ENCODE data around the gene DDA1. TPM values are rescaled to one million over a fixed set of nuclear protein-coding genes. Genes with fewer than 3 reads are reported as not detected.
"Not testable (repeated sequence)": the region's sequence is repeated elsewhere in the genome, so short reads cannot be mapped to it uniquely, and the experiment has no call there.

Gene DDA1
- total and polyA plus RNA-seq, 4 donors = 21.4 to 71.0 (median 28.7) TPM

- Histone ChIP-seq H3K9me3 (ENCODE audit: control insufficient read depth, low read length) (no peaks in the 10 kb centered on the region), H3K4me1 (ENCODE audit: control insufficient read depth in 1 of 2, insufficient read depth in 2 of 2, low read length in 2 of 2) (no peaks in the 10 kb centered on the region), H3K4me3 (ENCODE audit: low read length in 2 of 2) (no peak overlapping the region), H3K27me3 (ENCODE audit: control insufficient read depth in 1 of 2, insufficient read depth in 2 of 2, low read length in 1 of 2) (no peaks in the 10 kb centered on the region), H3K36me3 (ENCODE audit: control insufficient read depth in 1 of 2, insufficient read depth in 2 of 2, low read length in 1 of 2) (no peaks in the 10 kb centered on the region), H3K27ac (ENCODE audit: low read depth in 1 of 2, low read length in 2 of 2) (no peak overlapping the region)
- no peak for DNase-seq
- WGBS, 2 donors = 80 to 81% methylated on average over 11 of the region's 11 CpGs
- intact Hi-C loops (cut with DNase I) = no loop called here
- ATAC-seq (ENCODE audit: low FRiP score) = no peak
Measured at GRCh38 chr19:17357724-17358123, 48.4 kb downstream of the DDA1 start.

DNA sequence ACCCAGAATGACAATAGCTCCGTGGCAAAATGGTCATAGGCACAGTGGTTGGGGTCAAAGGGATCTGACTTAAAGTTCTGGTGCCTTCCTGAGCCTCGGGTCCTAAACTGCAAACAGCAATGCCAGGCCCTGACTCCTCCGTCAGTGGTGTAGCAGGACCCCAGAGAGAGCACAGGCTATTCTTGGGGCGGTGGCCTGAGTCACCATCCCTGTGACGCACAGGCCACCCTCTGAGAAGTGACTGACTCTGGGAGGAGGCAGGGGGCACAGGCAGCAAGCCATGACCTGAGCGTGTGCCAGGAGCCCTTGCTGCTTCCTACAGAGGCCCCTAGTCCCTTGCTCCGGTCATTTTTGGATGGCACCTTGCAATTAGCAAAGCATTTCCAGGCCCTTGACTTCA lies 49.0 kb downstream of the DDA1 start:
- DNase-seq = peak; percentile 79 to 88
- peak; percentile 67 for ATAC-seq (ENCODE audit: low FRiP score)
- WGBS, 2 donors = 54 to 63% methylated on average over 7 of the region's 7 CpGs
- Histone ChIP-seq H3K4me1 (ENCODE audit: control insufficient read depth in 1 of 2, insufficient read depth in 2 of 2, low read length in 2 of 2) (no peaks in the 10 kb centered on the region), H3K9me3 (ENCODE audit: control insufficient read depth, low read length) (no peaks in the 10 kb centered on the region), H3K36me3 (ENCODE audit: control insufficient read depth in 1 of 2, insufficient read depth in 2 of 2, low read length in 1 of 2) (no peaks in the 10 kb centered on the region), H3K27me3 (ENCODE audit: control insufficient read depth in 1 of 2, insufficient read depth in 2 of 2, low read length in 1 of 2) (no peaks in the 10 kb centered on the region), H3K27ac (ENCODE audit: low read depth in 1 of 2, low read length in 2 of 2) (no peak overlapping the region), H3K4me3 (ENCODE audit: low read length in 2 of 2) (no peak overlapping the region)
- intact Hi-C loops (cut with DNase I) = no loop called here

GRCh38 chr19:17359905-17360800 lies 50.8 kb downstream of the DDA1 start:
- Histone ChIP-seq H3K9me3 (ENCODE audit: control insufficient read depth, low read length) (no peaks in the 10 kb centered on the region), H3K4me1 (ENCODE audit: control insufficient read depth in 1 of 2, insufficient read depth in 2 of 2, low read length in 2 of 2) (no peaks in the 10 kb centered on the region), H3K27ac (ENCODE audit: low read depth in 1 of 2, low read length in 2 of 2) (no peak overlapping the region), H3K36me3 (ENCODE audit: control insufficient read depth in 1 of 2, insufficient read depth in 2 of 2, low read length in 1 of 2) (no peaks in the 10 kb centered on the region), H3K27me3 (ENCODE audit: control insufficient read depth in 1 of 2, insufficient read depth in 2 of 2, low read length in 1 of 2) (no peaks in the 10 kb centered on the region), H3K4me3 (ENCODE audit: low read length in 2 of 2) (no peak overlapping the region)
- intact Hi-C loops (cut with DNase I) = no loop called here
- 81 to 83% methylated on average over 6 of the region's 6 CpGs for WGBS, 2 donors
- ATAC-seq (ENCODE audit: low FRiP score) (no peak), DNase-seq (no peak)

DNA sequence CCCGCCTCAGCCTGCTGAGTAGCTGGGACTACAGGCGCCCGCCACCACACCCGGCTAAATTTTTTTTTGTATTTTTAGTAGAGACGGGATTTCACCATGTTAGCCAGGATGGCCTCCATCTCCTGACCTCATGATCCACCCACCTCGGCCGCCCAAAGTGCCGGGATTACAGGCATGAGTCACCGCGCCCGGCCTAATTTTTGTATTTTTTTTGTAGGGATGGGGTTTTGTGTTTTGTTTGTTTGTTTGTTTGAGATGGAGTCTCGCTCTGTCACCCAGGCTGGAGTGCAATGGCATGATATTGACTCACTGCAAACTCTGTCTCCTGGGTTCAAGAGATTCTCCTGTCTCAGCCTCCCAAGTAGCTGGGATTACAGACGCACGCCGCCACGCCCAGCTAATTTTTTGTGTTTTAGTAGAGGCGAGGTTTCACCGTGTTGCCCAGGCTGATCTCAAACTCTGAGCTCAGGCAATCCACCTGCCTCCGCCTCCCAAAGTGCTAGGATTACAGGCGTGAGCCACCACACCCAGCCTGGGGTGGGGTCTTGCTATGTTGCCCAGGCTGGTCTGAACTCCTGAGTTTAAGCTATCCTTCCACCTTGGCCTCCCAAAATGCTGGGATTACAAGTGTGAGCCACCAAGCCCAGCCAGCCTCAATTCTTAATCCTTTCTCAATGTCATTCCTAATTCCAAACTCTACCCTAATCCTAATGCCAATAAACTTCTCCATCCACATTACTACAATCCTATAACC lies 54.7 kb downstream of the DDA1 start:
- H3K27ac ChIP-seq (ENCODE audit: low read depth in 1 of 2, low read length in 2 of 2); H3K36me3 ChIP-seq (ENCODE audit: control insufficient read depth in 1 of 2, insufficient read depth in 2 of 2, low read length in 1 of 2); ATAC-seq (ENCODE audit: low FRiP score); DNase-seq; intact Hi-C loops (cut with DNase I); H3K9me3 ChIP-seq (ENCODE audit: control insufficient read depth, low read length); H3K27me3 ChIP-seq (ENCODE audit: control insufficient read depth in 1 of 2, insufficient read depth in 2 of 2, low read length in 1 of 2); H3K4me1 ChIP-seq (ENCODE audit: control insufficient read depth in 1 of 2, insufficient read depth in 2 of 2, low read length in 2 of 2); H3K4me3 ChIP-seq (ENCODE audit: low read length in 2 of 2): not testable (repeated sequence)
- 86 to 90% methylated on average over 20 of the region's 20 CpGs for WGBS, 2 donors

DNA sequence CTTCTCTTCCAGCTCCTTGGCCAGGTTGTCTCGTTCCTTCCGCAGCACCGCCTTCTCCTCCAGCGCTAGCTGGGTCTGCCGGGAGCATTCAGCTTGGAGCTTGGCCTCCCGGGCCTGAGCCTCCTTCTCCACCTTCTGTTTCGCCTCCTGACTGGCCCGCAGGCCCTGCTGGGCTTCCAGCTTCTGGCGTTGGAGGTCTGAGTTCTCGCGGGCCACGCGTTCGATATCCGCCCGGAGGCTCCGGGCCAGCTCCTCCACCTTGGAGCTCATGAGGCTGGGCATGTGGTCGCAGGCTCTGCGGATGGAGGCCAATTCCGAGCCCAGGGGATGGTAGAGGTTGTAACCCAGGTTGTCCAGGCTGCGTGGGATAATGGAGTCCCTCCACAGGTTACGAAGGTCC lies 56.0 kb downstream of the DDA1 start:
- Histone ChIP-seq H3K4me1 (ENCODE audit: control insufficient read depth in 1 of 2, insufficient read depth in 2 of 2, low read length in 2 of 2) (no peaks in the 10 kb centered on the region), H3K27me3 (ENCODE audit: control insufficient read depth in 1 of 2, insufficient read depth in 2 of 2, low read length in 1 of 2) (no peaks in the 10 kb centered on the region), H3K27ac (ENCODE audit: low read depth in 1 of 2, low read length in 2 of 2) (no peak overlapping the region), H3K4me3 (ENCODE audit: low read length in 2 of 2) (no peak overlapping the region), H3K36me3 (ENCODE audit: control insufficient read depth in 1 of 2, insufficient read depth in 2 of 2, low read length in 1 of 2) (no peaks in the 10 kb centered on the region), H3K9me3 (ENCODE audit: control insufficient read depth, low read length) (no peaks in the 10 kb centered on the region)
- DNase-seq = no peak
- 95 to 97% methylated on average over 22 of the region's 22 CpGs for WGBS, 2 donors
- intact Hi-C loops (cut with DNase I) = no loop called here
- ATAC-seq (ENCODE audit: low FRiP score) = no peak

DNA sequence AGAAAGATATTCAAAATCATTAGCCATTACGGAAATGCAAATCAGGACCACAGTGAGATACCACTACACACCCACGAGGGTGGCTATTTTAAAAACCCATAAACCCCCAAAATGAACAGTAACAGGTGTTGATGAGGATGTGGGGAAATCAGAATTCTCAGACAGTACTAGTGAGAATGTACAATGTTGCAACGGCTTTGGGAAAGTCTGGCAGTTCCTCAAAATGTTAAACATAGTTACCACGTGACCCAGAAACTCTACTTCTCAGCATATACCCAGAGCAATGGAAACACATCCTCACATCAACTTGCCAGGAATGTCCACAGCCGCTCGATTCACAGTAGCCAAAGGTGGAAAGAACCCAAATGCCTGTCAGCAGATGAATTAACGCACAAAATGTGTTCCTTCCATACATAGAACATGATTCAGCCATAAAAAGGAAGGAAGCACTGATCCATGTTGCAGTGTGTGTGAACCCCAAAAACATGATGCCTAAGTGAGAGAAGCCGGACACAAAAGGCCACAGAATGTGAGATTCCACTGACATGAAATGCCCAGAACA lies 60.7 kb downstream of the DDA1 start:
- H3K36me3 ChIP-seq (ENCODE audit: control insufficient read depth in 1 of 2, insufficient read depth in 2 of 2, low read length in 1 of 2) = no peaks in the 10 kb centered on the region
- WGBS, 2 donors = 15 to 16% methylated on average over 8 of the region's 8 CpGs
- no peak for ATAC-seq (ENCODE audit: low FRiP score)
- DNase-seq = no peak
- H3K27ac ChIP-seq (ENCODE audit: low read depth in 1 of 2, low read length in 2 of 2) = no peak overlapping the region
- no peaks in the 10 kb centered on the region for H3K4me1 ChIP-seq (ENCODE audit: control insufficient read depth in 1 of 2, insufficient read depth in 2 of 2, low read length in 2 of 2)
- no peaks in the 10 kb centered on the region for H3K27me3 ChIP-seq (ENCODE audit: control insufficient read depth in 1 of 2, insufficient read depth in 2 of 2, low read length in 1 of 2)
- no peaks in the 10 kb centered on the region for H3K9me3 ChIP-seq (ENCODE audit: control insufficient read depth, low read length)
- H3K4me3 ChIP-seq (ENCODE audit: low read length in 2 of 2) = no peak overlapping the region
- intact Hi-C loops (cut with DNase I) = no loop called here

Other genes starting within 250 kb of the DDA1 start
- 1 to 10 TPM; 5.8 to 7.2 TPM for gene HAUS8, start 234.1 kb upstream of the DDA1 start, total RNA-seq
- 10 to 100 TPM in 1 of 2 donors, 1 to 10 TPM in 1; 4.5 to 15.1 TPM for gene HAUS8, start 234.1 kb upstream of the DDA1 start, polyA plus RNA-seq
- 100 to 1,000 TPM; 165 to 176 TPM for gene MYO9B, start 233.8 kb upstream of the DDA1 start, total RNA-seq
- 100 to 1,000 TPM in 1 of 2 donors, 10 to 100 TPM in 1; 34.3 to 183 TPM for gene MYO9B, start 233.8 kb upstream of the DDA1 start, polyA plus RNA-seq
- gene USE1, start 94.2 kb upstream of the DDA1 start, total RNA-seq = 10 to 100 TPM; 18.7 to 24.0 TPM
- 10 to 100 TPM; 47.3 to 75.2 TPM for gene USE1, start 94.2 kb upstream of the DDA1 start, polyA plus RNA-seq
- gene OCEL1, start 83.3 kb upstream of the DDA1 start, total RNA-seq = 10 to 100 TPM; 10.2 to 23.0 TPM
- 10 to 100 TPM; 26.1 to 26.2 TPM for gene OCEL1, start 83.3 kb upstream of the DDA1 start, polyA plus RNA-seq
- 10 to 100 TPM; 23.1 to 27.7 TPM for gene NR2F6, start 63.6 kb upstream of the DDA1 start, total RNA-seq
- 10 to 100 TPM; 10.4 to 19.9 TPM for gene NR2F6, start 63.6 kb upstream of the DDA1 start, polyA plus RNA-seq
- gene USHBP1, start 44.8 kb upstream of the DDA1 start, total RNA-seq = 10 to 100 TPM in 1 of 2 donors, 1 to 10 TPM in 1; 4.6 to 12.8 TPM
- under 1 TPM; 0.13 to 0.61 TPM for gene USHBP1, start 44.8 kb upstream of the DDA1 start, polyA plus RNA-seq
- 10 to 100 TPM; 55.8 to 63.2 TPM for gene BABAM1, start 42.1 kb upstream of the DDA1 start, total RNA-seq
- gene BABAM1, start 42.1 kb upstream of the DDA1 start, polyA plus RNA-seq = 100 to 1,000 TPM in 1 of 2 donors, 10 to 100 TPM in 1; 83.6 to 102 TPM
- gene ANKLE1, start 27.7 kb upstream of the DDA1 start, total RNA-seq = 1 to 10 TPM in 1 of 2 donors, under 1 TPM in 1; 0.71 to 1.0 TPM
- gene ANKLE1, start 27.7 kb upstream of the DDA1 start, polyA plus RNA-seq = under 1 TPM in 1 of 2 donors, not detected in 1; 0.95 TPM
- 10 to 100 TPM in 1 of 2 donors, 1 to 10 TPM in 1; 9.8 to 10.8 TPM for gene ABHD8, start 6.1 kb upstream of the DDA1 start, total RNA-seq
- gene ABHD8, start 6.1 kb upstream of the DDA1 start, polyA plus RNA-seq = 10 to 100 TPM; 10.8 to 11.6 TPM
- 10 to 100 TPM; 41.9 to 53.9 TPM for gene MRPL34, start 3.7 kb upstream of the DDA1 start, total RNA-seq
- gene MRPL34, start 3.7 kb upstream of the DDA1 start, polyA plus RNA-seq = 100 to 1,000 TPM; 134 to 177 TPM
- 10 to 100 TPM; 10.9 to 17.4 TPM for gene ANO8, start 25.3 kb downstream of the DDA1 start, total RNA-seq
- 10 to 100 TPM in 1 of 2 donors, 1 to 10 TPM in 1; 1.3 to 19.4 TPM for gene ANO8, start 25.3 kb downstream of the DDA1 start, polyA plus RNA-seq
- gene GTPBP3, start 28.0 kb downstream of the DDA1 start, total RNA-seq = 10 to 100 TPM; 16.7 to 27.7 TPM
- 10 to 100 TPM in 1 of 2 donors, 1 to 10 TPM in 1; 3.4 to 32.2 TPM for gene GTPBP3, start 28.0 kb downstream of the DDA1 start, polyA plus RNA-seq
- 100 to 1,000 TPM; 368 to 411 TPM for gene PLVAP, start 67.8 kb downstream of the DDA1 start, total RNA-seq
- gene PLVAP, start 67.8 kb downstream of the DDA1 start, polyA plus RNA-seq = 10 to 100 TPM in 1 of 2 donors, 1 to 10 TPM in 1; 4.0 to 21.8 TPM
- gene CCDC194, start 84.6 kb downstream of the DDA1 start, total RNA-seq = 1 to 10 TPM in 1 of 2 donors, under 1 TPM in 1; 0.71 to 1.7 TPM
- gene CCDC194, start 84.6 kb downstream of the DDA1 start, polyA plus RNA-seq = not detected
- 100 to 1,000 TPM in 1 of 2 donors, 10 to 100 TPM in 1; 72.0 to 116 TPM for gene BST2, start 96.1 kb downstream of the DDA1 start, total RNA-seq
- gene BST2, start 96.1 kb downstream of the DDA1 start, polyA plus RNA-seq = 100 to 1,000 TPM; 114 to 171 TPM
- 10 to 100 TPM; 28.5 to 48.0 TPM for gene MVB12A, start 110.5 kb downstream of the DDA1 start, total RNA-seq
- gene MVB12A, start 110.5 kb downstream of the DDA1 start, polyA plus RNA-seq = 10 to 100 TPM; 50.7 to 68.6 TPM
- gene TMEM221, start 139.1 kb downstream of the DDA1 start, total RNA-seq = under 1 TPM in 1 of 2 donors, not detected in 1; 0.30 TPM
- under 1 TPM in 1 of 2 donors, not detected in 1; 0.38 TPM for gene TMEM221, start 139.1 kb downstream of the DDA1 start, polyA plus RNA-seq
- not detected for gene NXNL1, start 151.4 kb downstream of the DDA1 start, total RNA-seq
- gene NXNL1, start 151.4 kb downstream of the DDA1 start, polyA plus RNA-seq = not detected
- 10 to 100 TPM; 12.0 to 22.2 TPM for gene SLC27A1, start 161.0 kb downstream of the DDA1 start, total RNA-seq
- gene SLC27A1, start 161.0 kb downstream of the DDA1 start, polyA plus RNA-seq = 10 to 100 TPM in 1 of 2 donors, 1 to 10 TPM in 1; 6.8 to 37.8 TPM
- gene PGLS, start 202.1 kb downstream of the DDA1 start, total RNA-seq = 10 to 100 TPM; 38.0 to 50.6 TPM
- gene PGLS, start 202.1 kb downstream of the DDA1 start, polyA plus RNA-seq = 10 to 100 TPM; 31.7 to 90.6 TPM
- 10 to 100 TPM; 67.1 to 91.2 TPM for gene COLGALT1, start 246.1 kb downstream of the DDA1 start, total RNA-seq
- 10 to 100 TPM; 26.3 to 45.6 TPM for gene COLGALT1, start 246.1 kb downstream of the DDA1 start, polyA plus RNA-seq

Measured in aorta (tissue), 5 donors.